Ishikawa (cell line): ENCODE measurements around the gene GBF1.

Source experiments
- CEBPB ChIP-seq: IDR thresholded peaks from 2 replicates; pipeline ENCODE4 v1.6.1; 2012
- CREB1 ChIP-seq: IDR thresholded peaks from 2 replicates; pipeline ENCODE4 v1.6.1; 2012; ENCODE audit warnings: low read depth
- EGR1 ChIP-seq: IDR thresholded peaks from 2 replicates; pipeline ENCODE4 v1.6.1; 2012
- EP300 ChIP-seq: IDR thresholded peaks from 2 replicates; pipeline ENCODE4 v1.6.1; 2012; ENCODE audit warnings: borderline replicate concordance
- FOXM1 ChIP-seq: IDR thresholded peaks from 2 replicates; pipeline ENCODE4 v1.6.1; 2012; ENCODE audit warnings: low read depth, borderline replicate concordance
- NFIC ChIP-seq: IDR thresholded peaks from 2 replicates; pipeline ENCODE4 v1.6.1; 2012
- RAD21 ChIP-seq: IDR thresholded peaks from 2 replicates; pipeline ENCODE4 v1.6.1; 2012; ENCODE audit warnings: low read depth
- TAF1 ChIP-seq: IDR thresholded peaks from 2 replicates; pipeline ENCODE4 v1.6.1; 2012; ENCODE audit warnings: low read depth, mild to moderate bottlenecking
- TCF12 ChIP-seq: IDR thresholded peaks from 2 replicates; pipeline ENCODE4 v1.6.1; 2012; ENCODE audit warnings: low read depth
- TEAD4 ChIP-seq: IDR thresholded peaks from 2 replicates; pipeline ENCODE4 v1.6.1; 2012
- YY1 ChIP-seq: IDR thresholded peaks from 2 replicates; pipeline ENCODE4 v1.6.1; 2012; ENCODE audit warnings: low read depth
- ZBTB7A ChIP-seq: IDR thresholded peaks from 2 replicates; pipeline ENCODE4 v1.6.1; 2012; ENCODE audit warnings: low read depth
- TF ChIP-seq, protein P1 (sequence below): IDR thresholded peaks from 2 replicates; pipeline ENCODE4 v1.6.1; 2012
- TF ChIP-seq, protein P2 (sequence below): IDR thresholded peaks from 2 replicates; pipeline ENCODE4 v1.6.1; 2012; ENCODE audit warnings: low read depth, mild to moderate bottlenecking
- TF ChIP-seq, protein P3 (sequence below): IDR thresholded peaks from 2 replicates; pipeline ENCODE4 v1.6.1; 2012

The GBF1 gene

GRCh38 chr10:102404361-102405107, 159.2 kb downstream of the GBF1 start:
- TF ChIP-seq YY1 (no peak), ZBTB7A (no peak), TAF1 (no peak), FOXM1 (no peak)
- TF ChIP-seq, protein P1, sequence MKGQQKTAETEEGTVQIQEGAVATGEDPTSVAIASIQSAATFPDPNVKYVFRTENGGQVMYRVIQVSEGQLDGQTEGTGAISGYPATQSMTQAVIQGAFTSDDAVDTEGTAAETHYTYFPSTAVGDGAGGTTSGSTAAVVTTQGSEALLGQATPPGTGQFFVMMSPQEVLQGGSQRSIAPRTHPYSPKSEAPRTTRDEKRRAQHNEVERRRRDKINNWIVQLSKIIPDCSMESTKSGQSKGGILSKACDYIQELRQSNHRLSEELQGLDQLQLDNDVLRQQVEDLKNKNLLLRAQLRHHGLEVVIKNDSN: no peak

- TF ChIP-seq, protein P2, sequence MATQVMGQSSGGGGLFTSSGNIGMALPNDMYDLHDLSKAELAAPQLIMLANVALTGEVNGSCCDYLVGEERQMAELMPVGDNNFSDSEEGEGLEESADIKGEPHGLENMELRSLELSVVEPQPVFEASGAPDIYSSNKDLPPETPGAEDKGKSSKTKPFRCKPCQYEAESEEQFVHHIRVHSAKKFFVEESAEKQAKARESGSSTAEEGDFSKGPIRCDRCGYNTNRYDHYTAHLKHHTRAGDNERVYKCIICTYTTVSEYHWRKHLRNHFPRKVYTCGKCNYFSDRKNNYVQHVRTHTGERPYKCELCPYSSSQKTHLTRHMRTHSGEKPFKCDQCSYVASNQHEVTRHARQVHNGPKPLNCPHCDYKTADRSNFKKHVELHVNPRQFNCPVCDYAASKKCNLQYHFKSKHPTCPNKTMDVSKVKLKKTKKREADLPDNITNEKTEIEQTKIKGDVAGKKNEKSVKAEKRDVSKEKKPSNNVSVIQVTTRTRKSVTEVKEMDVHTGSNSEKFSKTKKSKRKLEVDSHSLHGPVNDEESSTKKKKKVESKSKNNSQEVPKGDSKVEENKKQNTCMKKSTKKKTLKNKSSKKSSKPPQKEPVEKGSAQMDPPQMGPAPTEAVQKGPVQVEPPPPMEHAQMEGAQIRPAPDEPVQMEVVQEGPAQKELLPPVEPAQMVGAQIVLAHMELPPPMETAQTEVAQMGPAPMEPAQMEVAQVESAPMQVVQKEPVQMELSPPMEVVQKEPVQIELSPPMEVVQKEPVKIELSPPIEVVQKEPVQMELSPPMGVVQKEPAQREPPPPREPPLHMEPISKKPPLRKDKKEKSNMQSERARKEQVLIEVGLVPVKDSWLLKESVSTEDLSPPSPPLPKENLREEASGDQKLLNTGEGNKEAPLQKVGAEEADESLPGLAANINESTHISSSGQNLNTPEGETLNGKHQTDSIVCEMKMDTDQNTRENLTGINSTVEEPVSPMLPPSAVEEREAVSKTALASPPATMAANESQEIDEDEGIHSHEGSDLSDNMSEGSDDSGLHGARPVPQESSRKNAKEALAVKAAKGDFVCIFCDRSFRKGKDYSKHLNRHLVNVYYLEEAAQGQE: no peak
- TF ChIP-seq TCF12 (no peak), YY1 (no peak), CREB1 (no peak), TAF1 (no peak), RAD21 (no peak), EP300 (no peak), EGR1 (no peak)
Observed at GRCh38 chr10:102405108-102405571, 159.8 kb downstream of the GBF1 start.

- no peak for TF ChIP-seq NFIC
- TF ChIP-seq YY1: no peak
- no peak for TF ChIP-seq EP300
- TF ChIP-seq, protein P2: no peak
- no peak for TF ChIP-seq TAF1
- no peak for TF ChIP-seq CREB1
- no peak for TF ChIP-seq ZBTB7A
- TF ChIP-seq TEAD4: no peak
- TF ChIP-seq CEBPB: no peak
- TF ChIP-seq, protein P1: no peak
- no peak for TF ChIP-seq FOXM1
- TF ChIP-seq RAD21: no peak
- TF ChIP-seq, protein P3, sequence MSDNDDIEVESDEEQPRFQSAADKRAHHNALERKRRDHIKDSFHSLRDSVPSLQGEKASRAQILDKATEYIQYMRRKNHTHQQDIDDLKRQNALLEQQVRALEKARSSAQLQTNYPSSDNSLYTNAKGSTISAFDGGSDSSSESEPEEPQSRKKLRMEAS: no peak
- no peak for TF ChIP-seq EGR1
- no peak for TF ChIP-seq TCF12
Observed at GRCh38 chr10:102405632-102406031, 160.3 kb downstream of the GBF1 start.

GRCh38 chr10:102406815-102407214, 161.5 kb downstream of the GBF1 start:
- TF ChIP-seq TCF12 (no peak), CREB1 (no peak), ZBTB7A (no peak), EGR1 (no peak), NFIC (no peak)

DNA sequence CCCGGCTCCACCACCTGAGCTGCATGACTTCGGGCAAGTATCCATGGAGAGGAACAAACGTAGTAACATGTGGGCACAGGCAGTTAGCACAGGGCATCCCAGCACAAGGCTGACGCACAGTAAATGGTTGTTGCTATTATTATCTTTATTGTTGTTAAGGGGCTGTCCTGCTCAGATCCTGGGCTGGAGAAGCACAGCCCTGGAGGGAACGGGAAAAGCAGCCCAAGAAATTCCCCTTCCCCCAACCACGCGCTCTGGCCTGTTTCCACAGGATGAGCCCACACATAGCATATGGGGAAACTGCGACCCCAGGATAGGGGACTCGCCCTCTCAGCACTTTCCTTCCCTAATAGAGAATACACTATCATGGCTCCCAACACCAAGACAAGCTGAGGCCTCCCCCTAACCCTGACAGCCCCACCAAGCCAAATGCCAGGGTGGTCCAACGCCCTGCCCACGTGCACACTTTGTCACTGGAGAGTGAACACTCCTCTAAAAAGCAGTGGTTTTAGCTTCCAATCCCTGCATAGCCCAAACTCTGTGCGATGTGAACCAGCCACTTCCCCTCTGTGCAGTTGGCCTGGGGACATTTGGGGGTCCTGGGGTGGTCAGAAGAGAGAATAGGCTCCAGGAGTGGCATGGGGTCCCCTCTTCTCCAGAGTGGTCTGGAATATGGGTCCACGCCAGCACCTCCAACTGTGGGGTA, 162.2 kb downstream of the GBF1 start:
- TF ChIP-seq CREB1: no peak
- TF ChIP-seq, protein P2: no peak
- TF ChIP-seq NFIC: no peak
- TF ChIP-seq TEAD4: no peak
- TF ChIP-seq, protein P3: no peak
- no peak for TF ChIP-seq YY1
- no peak for TF ChIP-seq FOXM1
- no peak for TF ChIP-seq EP300
- TF ChIP-seq TCF12: no peak
- no peak for TF ChIP-seq ZBTB7A
- TF ChIP-seq, protein P1: no peak
- no peak for TF ChIP-seq RAD21
- no peak for TF ChIP-seq CEBPB
- TF ChIP-seq EGR1: no peak
- TF ChIP-seq TAF1: no peak
